KOPT-K1 (cell line): ENCODE results near the gene PTPRD.

Experiments used
- H3K27ac ChIP-seq: fragments of 200-600 bp; sonication (generic); 2 replicates; pipeline ENCODE4 v1.5.1; 2016; ENCODE audit warnings: antibody characterized with exemption, mild to moderate bottlenecking, low read depth, low read length; ENCODE audit not compliant: poor library complexity, severe bottlenecking
- H3K36me3 ChIP-seq: fragments of 200-600 bp; sonication (generic); 2 replicates; pipeline ENCODE4 v1.5.1; 2017; ENCODE audit warnings: antibody characterized with exemption, mild to moderate bottlenecking, low read length, moderate library complexity; ENCODE audit not compliant: insufficient read depth
- H3K9me3 ChIP-seq: fragments of 200-600 bp; sonication (generic); 2 replicates; pipeline ENCODE4 v1.5.1; 2017; ENCODE audit warnings: antibody characterized with exemption, low read length, mild to moderate bottlenecking; ENCODE audit not compliant: insufficient read depth, poor library complexity, severe bottlenecking

PTPRD gene

DNA sequence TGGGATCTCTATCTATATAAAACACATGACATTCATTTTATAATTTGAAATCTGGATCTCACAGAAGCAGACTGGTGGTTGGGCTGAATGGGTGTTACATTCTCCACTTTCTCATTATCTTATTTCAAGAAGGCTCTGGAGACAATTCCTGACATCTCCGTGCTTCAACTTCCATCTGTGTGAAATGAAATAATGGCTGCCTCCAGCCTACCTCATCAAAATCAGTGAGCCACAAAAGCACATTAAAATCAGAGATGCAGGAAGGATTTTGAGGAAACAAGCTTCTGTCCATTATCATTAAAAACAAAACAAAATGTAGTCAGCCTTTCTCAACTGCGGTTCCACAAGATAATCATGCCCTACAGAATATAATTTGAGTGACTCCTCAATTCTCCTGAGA lies 1854.9 kb downstream of the PTPRD start:
- H3K9me3 ChIP-seq: peaks cover 17% of the 10 kb centered on the region
- H3K27ac ChIP-seq: no peak overlapping the region
- no peaks in the 10 kb centered on the region for H3K36me3 ChIP-seq

- peaks cover 9% of the 10 kb centered on the region for H3K9me3 ChIP-seq
- H3K36me3 ChIP-seq: no peaks in the 10 kb centered on the region
- no peak overlapping the region for H3K27ac ChIP-seq
Observed at GRCh38 chr9:8754751-8755150, 1858.1 kb downstream of the PTPRD start.

GRCh38 chr9:8751406-8751930 lies 1861.3 kb downstream of the PTPRD start:
- no peak overlapping the region for H3K27ac ChIP-seq
- no peaks in the 10 kb centered on the region for H3K9me3 ChIP-seq
- H3K36me3 ChIP-seq: no peaks in the 10 kb centered on the region

DNA sequence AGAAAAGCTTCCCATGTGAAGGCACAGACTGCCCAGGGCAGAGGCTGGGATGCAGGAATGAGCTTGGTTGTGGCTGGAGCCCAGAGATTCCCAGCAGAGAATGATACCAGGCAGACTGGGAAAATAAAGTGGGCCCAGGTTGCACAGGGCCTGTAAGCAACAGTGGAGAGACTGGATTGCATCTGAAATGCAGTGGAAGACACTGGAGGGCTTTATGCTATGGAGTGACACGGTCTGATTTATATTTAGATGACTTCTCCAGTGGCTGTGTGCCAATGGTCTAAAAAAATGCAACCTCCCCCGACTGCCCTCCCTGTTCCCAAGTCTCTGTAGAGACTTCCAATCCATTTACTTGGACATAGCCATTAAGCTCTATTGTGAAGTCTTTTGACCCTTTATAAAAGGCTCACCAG lies 1862.2 kb downstream of the PTPRD start:
- H3K36me3 ChIP-seq: no peaks in the 10 kb centered on the region
- H3K27ac ChIP-seq: no peak overlapping the region
- H3K9me3 ChIP-seq: no peaks in the 10 kb centered on the region

- no peaks in the 10 kb centered on the region for H3K9me3 ChIP-seq
- no peaks in the 10 kb centered on the region for H3K36me3 ChIP-seq
- H3K27ac ChIP-seq: no peak overlapping the region
Observed at GRCh38 chr9:8745347-8745746, 1867.5 kb downstream of the PTPRD start.

GRCh38 chr9:8738945-8739344 lies 1873.9 kb downstream of the PTPRD start:
- H3K27ac ChIP-seq: no peak overlapping the region

DNA sequence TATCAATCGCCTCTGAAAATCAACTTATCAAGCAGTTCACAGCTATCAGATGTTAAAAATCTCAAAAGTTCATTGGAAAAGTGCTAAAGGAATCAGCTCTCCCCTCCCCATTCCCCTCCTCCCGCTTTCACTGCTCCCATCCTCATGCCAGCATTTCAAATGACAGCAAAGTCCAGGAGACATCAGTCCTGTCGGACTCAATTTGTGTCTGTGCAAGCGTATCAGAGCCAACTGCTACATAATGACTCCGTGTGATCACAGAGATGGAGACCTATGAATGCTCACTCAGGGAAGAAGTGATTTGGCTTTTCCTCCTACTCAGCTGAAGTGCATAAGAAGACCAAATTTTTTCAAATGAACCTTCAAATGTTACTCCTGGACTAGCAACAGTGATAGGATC lies 1876.0 kb downstream of the PTPRD start:
- no peaks in the 10 kb centered on the region for H3K9me3 ChIP-seq
- H3K36me3 ChIP-seq: no peaks in the 10 kb centered on the region
- H3K27ac ChIP-seq: no peak overlapping the region

More at GRCh38 chr9:8738945-8739344, 1873.9 kb downstream of the PTPRD start:
- no peaks in the 10 kb centered on the region for H3K36me3 ChIP-seq
- H3K9me3 ChIP-seq: no peaks in the 10 kb centered on the region

- H3K27ac ChIP-seq: no peak overlapping the region
- H3K36me3 ChIP-seq: no peaks in the 10 kb centered on the region
- H3K9me3 ChIP-seq: no peaks in the 10 kb centered on the region
Observed at GRCh38 chr9:8734760-8735159, 1878.0 kb downstream of the PTPRD start.

DNA sequence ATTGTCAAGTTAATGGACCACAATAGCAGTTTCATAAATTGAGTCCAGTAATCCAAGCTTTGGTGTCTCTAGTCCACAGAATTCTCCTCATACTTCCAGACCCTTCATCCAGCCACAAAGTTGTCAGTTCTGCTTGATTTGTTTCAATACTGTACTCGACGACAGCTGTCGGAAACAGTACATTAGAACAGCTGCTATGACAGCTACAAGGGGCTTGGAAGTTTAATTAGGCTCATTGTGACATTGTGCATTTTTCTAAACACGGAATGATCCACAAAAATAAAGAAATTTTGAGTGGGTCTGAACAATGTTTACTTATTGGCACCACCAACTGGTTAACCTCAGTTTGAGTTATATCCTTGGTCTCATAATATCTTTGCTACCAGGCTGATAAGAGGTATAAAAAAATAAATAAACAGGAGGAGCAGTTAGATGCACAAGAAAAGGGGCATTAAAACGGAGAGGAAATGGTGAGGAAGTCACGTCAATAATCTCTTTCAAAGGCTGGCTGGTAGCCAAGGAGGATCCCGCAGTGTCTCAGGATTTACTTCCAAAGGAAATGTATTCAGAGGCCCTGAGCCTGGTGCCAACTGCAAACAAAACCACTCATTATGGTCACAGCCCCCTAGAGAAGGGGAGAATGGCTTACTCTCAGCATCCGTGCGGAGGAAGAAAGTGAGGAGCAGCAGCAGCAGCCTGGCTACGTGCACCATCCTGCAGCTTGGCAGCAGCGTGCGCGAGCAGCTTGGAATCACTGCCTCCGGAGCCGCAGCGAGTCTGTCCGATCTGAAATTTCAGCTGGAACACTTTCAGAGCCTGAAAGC lies 1879.5 kb downstream of the PTPRD start:
- no peaks in the 10 kb centered on the region for H3K36me3 ChIP-seq
- H3K9me3 ChIP-seq: no peaks in the 10 kb centered on the region
- H3K27ac ChIP-seq: no peak overlapping the region

DNA sequence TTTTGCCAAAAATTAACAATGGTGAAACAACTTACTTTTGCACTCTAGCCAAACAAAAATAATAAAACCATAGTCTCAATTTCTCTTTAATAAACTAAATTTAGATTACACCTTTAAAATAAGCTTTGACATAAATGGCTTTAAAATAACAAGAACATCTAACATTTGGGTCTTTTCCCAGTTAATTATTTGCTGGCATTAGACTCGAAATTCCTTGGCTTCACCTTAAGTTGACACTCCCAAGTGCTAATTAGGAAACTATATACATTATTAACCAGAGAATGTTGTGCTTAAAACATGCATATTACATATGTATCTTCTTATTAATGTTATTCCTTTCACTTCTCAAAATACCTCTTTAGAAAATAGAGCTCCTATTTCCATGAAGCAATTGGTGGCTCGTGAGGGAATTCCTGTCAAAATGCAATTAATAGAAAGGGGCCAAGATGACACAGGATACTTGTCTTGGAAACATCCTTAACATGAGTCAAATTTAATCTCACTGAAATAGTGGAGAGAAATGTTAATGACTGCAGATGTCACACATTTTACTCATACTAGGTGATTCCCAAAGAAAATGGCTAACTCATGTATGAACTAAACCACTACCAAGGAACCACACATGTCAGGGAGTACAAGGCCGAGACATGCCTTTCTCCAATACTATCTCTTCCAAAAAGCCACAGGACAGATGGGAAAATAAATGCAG lies 1880.3 kb downstream of the PTPRD start:
- H3K27ac ChIP-seq: no peak overlapping the region
- H3K9me3 ChIP-seq: no peaks in the 10 kb centered on the region
- H3K36me3 ChIP-seq: no peaks in the 10 kb centered on the region

DNA sequence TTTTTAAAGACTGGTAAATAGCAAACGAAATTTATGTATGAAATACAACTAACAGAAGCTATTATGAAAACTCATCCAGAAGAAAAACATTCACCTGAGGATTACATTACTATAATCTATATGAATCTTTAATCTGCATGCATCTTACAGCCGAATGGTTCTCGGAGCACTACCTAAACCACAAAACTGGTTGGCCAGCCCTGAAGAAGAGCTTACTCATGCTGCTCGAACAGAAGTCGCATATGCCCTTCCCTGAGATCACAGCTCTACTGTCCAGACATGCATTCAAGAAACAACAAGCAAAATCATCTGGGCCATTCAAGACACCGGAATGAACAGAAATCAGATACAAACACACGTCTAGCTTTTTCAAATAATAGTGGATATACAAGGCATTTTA lies 1882.2 kb downstream of the PTPRD start:
- no peak overlapping the region for H3K27ac ChIP-seq
- no peaks in the 10 kb centered on the region for H3K36me3 ChIP-seq
- H3K9me3 ChIP-seq: no peaks in the 10 kb centered on the region

- Histone ChIP-seq H3K36me3 (no peaks in the 10 kb centered on the region), H3K9me3 (no peaks in the 10 kb centered on the region), H3K27ac (no peak overlapping the region)
Observed at GRCh38 chr9:8728910-8729309, 1883.9 kb downstream of the PTPRD start.

DNA sequence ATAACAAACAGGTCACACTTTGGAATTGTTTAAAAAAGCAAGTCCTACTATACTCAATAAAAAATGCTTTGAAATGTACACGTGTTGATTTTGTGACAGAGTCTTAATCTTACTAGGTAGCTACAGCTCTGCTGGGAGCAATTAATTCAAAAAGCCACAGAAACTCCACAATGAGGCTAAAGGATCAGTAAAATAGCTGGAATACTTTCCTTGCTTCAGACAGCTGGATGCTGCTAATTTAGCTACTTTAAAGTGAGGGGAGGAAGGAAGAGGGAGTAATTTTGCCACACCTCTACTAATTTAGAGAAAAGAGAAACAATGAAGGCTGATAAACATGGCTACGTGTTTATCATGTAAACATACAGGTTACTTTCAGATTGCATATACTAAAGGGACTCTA lies 1885.6 kb downstream of the PTPRD start:
- H3K9me3 ChIP-seq: no peaks in the 10 kb centered on the region
- H3K36me3 ChIP-seq: no peaks in the 10 kb centered on the region
- H3K27ac ChIP-seq: no peak overlapping the region

DNA sequence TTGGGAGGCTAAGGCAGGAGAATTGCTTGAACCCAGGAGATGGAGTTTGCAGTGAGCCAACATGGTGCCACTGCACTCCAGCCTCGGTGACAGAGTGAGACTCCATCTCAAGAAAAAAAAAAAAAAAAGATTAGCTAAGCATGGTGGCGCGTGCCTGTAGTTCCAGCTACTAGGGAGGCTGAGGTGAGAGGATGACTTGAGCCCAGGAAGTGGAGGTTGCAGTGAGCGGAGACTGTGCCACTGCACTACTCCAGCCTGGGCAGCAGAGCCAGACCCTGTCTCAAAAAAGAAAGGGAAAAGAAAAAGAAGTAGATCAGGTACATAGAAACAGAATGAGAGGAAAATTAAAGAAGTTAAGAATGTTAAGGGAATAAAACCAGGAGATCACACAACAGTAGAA lies 1886.1 kb downstream of the PTPRD start:
- no peaks in the 10 kb centered on the region for H3K36me3 ChIP-seq
- no peaks in the 10 kb centered on the region for H3K9me3 ChIP-seq
- H3K27ac ChIP-seq: no peak overlapping the region

DNA sequence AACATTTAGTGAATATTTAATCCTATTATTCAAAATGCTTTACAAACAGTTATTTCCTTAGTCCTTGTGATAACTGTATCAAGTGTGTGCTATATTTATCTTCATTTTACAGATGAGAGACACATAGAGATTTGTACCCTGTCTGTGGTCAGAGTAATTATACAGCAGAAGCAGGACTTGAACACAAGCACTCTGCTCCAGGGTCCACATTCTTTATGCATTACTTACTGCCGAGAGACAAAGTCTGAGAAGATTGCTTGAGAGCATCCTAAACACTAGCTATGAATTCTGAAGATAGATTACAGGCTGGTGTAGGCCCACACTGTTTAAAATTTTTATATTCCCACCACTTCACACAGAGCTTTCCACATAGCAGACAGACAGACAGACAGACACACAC lies 1887.2 kb downstream of the PTPRD start:
- H3K27ac ChIP-seq: no peak overlapping the region
- no peaks in the 10 kb centered on the region for H3K36me3 ChIP-seq
- H3K9me3 ChIP-seq: no peaks in the 10 kb centered on the region
